Measurements from ENCODE around the gene UROC1. TPM values are rescaled to one million over a fixed set of nuclear protein-coding genes. Genes with fewer than 3 reads are reported as not detected.

UROC1 gene
- total and polyA plus RNA-seq, 2 of the 4 experiments (the other 2 are of a cell fraction) = not detected

GRCh38 chr3:126525091-126525852 is 7.7 kb upstream of the UROC1 start:
- H3K27ac ChIP-seq (ENCODE audit: insufficient read depth, low read length) = no peak overlapping the region
- H4K5ac ChIP-seq (ENCODE audit: low read depth, low read length) = no peak overlapping the region
- H3K9me1 ChIP-seq (ENCODE audit: insufficient read depth, low read length) = no peaks in the 10 kb centered on the region; the same call in 1 of the 2 replicates
- H3K4me2 ChIP-seq (ENCODE audit: low read depth, low read length) = no peak overlapping the region
- H3K18ac ChIP-seq (ENCODE audit: low read depth, low read length) = no peak overlapping the region
- no peak overlapping the region for H2BK120ac ChIP-seq (ENCODE audit: low read depth, low read length)
- ChIA-PET CTCF (no interaction called here), POLR2A (ENCODE audit: unreplicated experiment) (no interaction called here)
- H2BK5ac ChIP-seq (ENCODE audit: low read depth, low read length, poor library complexity, severe bottlenecking) = no peak overlapping the region
- no peaks in the 10 kb centered on the region for H4K20me1 ChIP-seq (ENCODE audit: insufficient read depth, low read length)
- in situ Hi-C loops (cut with MboI; ENCODE audit: low sequenced_read_pairs) = loop anchor here (10.0 kb wide), 1 partner anchor 930 kb away; no protein-coding TSS in a partner anchor
- H3K9ac ChIP-seq (ENCODE audit: low read depth, low read length) = no peak overlapping the region
- no peak overlapping the region for H2BK20ac ChIP-seq (ENCODE audit: low read depth, low read length)
- H2AK5ac ChIP-seq (ENCODE audit: low read depth, low read length) = no peak overlapping the region
- no peak overlapping the region for H4K91ac ChIP-seq (ENCODE audit: insufficient read depth, low read depth, low read length)
- no peak overlapping the region for H4K8ac ChIP-seq (ENCODE audit: low read depth in 2 of 2, low read length in 2 of 2)
- dilution Hi-C loops (cut with HindIII; ENCODE audit: low sequenced_read_pairs, unreplicated experiment) = no loop called here
- TF ChIP-seq BHLHE40 (IDR thresholded peaks at IDR 0.05; ENCODE audit: low read depth, low read length) (no peak), POLR2A (IDR thresholded peaks at IDR 0.05; ENCODE audit: low read depth, low read length) (no peak), MAZ (IDR thresholded peaks at IDR 0.05; ENCODE audit: borderline replicate concordance, low read depth, low read length) (no peak), RAD21 (IDR thresholded peaks at IDR 0.05; ENCODE audit: low read length) (no peak)
- H3K27me3 ChIP-seq (ENCODE audit: control insufficient read depth, insufficient read depth, low read length) = peaks cover 39% of the 10 kb centered on the region
- no peak for ATAC-seq (ENCODE audit: low read depth)
- no peaks in the 10 kb centered on the region for H3K9me3 ChIP-seq (ENCODE audit: control insufficient read depth, insufficient read depth, low read length)
- H3K36me3 ChIP-seq (ENCODE audit: control insufficient read depth, insufficient read depth, low read length) = no peaks in the 10 kb centered on the region
- no peak overlapping the region for H3K23ac ChIP-seq (ENCODE audit: low read depth, low read length)
- no peak overlapping the region for H2AK9ac ChIP-seq (replicated peaks; ENCODE audit: low read depth, low read length, poor library complexity)
- H3K4ac ChIP-seq (ENCODE audit: low read depth, low read length) = no peak overlapping the region
- WGBS, 2 experiments (ENCODE audit: extremely low coverage in 2 of 2, insufficient read length in 1 of 2) = 20% methylated on average over 1 of the region's 12 CpGs; no CpG with 5 or more reads in 1 of the 2 experiments
- H3K14ac ChIP-seq (replicated peaks; ENCODE audit: low read depth, low read length) = no peak overlapping the region
- H2BK15ac ChIP-seq (ENCODE audit: low read depth, low read length) = no peak overlapping the region
- no peak overlapping the region for H3K56ac ChIP-seq (ENCODE audit: extremely low read depth, insufficient read depth, low read length)
- H3K4me3 ChIP-seq (ENCODE audit: insufficient read depth, low read depth, low read length) = no peak overlapping the region
- no peak overlapping the region for H2AFZ ChIP-seq (replicated peaks; ENCODE audit: low read length, poor library complexity)
- DNase-seq = no peak
- BruUV-seq (replicated peaks) = no TSS peak
- intact Hi-C loops (cut with micrococcal nuclease) = no loop called here
- H3K79me1 ChIP-seq (ENCODE audit: low read depth in 1 of 2, low read length in 2 of 2) = no peaks in the 10 kb centered on the region
- H3K4me1 ChIP-seq (ENCODE audit: control insufficient read depth, insufficient read depth, low read length) = no peaks in the 10 kb centered on the region; the same call in 1 of the 2 replicates
